ENCODE data around the gene KRTDAP.

- TF ChIP-seq EZH2 (IDR thresholded peaks at IDR 0.05; ENCODE audit: insufficient read depth, low read length) (no peak), CTCF (IDR thresholded peaks at IDR 0.05; ENCODE audit: insufficient read depth, low read depth, low read length) (no peak)
Measured at GRCh38 chr19:35437406-35437951, 52.8 kb downstream of the KRTDAP start.

Measured in astrocyte (in vitro differentiated cells and primary cell).